Measurements from ENCODE around the gene TRIM62. TPM values are rescaled to one million over a fixed set of nuclear protein-coding genes. Genes with fewer than 3 reads are reported as not detected.

The TRIM62 gene
- total RNA-seq, 2 experiments from 2014 or later: 3.8 to 5.2 TPM

DNA sequence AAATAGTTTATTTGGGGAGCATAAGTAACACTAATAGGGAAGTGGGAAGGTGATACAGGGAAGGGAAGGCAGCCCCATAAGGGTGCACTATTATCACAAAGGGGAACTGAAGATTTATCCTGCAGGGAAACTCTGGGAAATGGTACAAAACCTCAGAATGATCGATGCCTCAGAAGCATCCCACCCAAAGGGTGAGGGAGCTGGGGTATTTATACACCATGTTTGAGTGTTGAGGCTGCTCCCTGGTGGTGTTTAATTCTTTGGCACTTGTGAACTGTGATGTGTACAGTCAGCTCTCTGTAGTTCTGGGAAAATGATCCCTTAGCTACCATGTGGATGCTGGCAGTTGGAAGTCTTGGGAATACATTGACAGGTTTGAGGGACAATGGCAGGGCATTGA lies 5.1 kb upstream of the TRIM62 start:
- no peak for DNase-seq
- Mint-ChIP-seq H3K27me3 (peaks cover 9% of the 10 kb centered on the region), H3K27ac (no peak overlapping the region), H3K4me1 (ENCODE audit: low read depth) (peaks cover 19% of the 10 kb centered on the region), H3K9me3 (no peaks in the 10 kb centered on the region), H3K4me3 (no peak overlapping the region), H3K36me3 (ENCODE audit: low read depth) (no peaks in the 10 kb centered on the region)
- no peak for ATAC-seq
- ChIA-PET POLR2A (no interaction called here), CTCF (no interaction called here)
- TF ChIP-seq, protein P1, sequence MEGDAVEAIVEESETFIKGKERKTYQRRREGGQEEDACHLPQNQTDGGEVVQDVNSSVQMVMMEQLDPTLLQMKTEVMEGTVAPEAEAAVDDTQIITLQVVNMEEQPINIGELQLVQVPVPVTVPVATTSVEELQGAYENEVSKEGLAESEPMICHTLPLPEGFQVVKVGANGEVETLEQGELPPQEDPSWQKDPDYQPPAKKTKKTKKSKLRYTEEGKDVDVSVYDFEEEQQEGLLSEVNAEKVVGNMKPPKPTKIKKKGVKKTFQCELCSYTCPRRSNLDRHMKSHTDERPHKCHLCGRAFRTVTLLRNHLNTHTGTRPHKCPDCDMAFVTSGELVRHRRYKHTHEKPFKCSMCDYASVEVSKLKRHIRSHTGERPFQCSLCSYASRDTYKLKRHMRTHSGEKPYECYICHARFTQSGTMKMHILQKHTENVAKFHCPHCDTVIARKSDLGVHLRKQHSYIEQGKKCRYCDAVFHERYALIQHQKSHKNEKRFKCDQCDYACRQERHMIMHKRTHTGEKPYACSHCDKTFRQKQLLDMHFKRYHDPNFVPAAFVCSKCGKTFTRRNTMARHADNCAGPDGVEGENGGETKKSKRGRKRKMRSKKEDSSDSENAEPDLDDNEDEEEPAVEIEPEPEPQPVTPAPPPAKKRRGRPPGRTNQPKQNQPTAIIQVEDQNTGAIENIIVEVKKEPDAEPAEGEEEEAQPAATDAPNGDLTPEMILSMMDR (IDR thresholded peaks at IDR 0.05): no peak
- intact Hi-C loops (cut with micrococcal nuclease): no loop called here

- ATAC-seq: no peak
- TF ChIP-seq, protein P1 (IDR thresholded peaks at IDR 0.05): no peak
- peaks cover 16% of the 10 kb centered on the region for H3K4me1 Mint-ChIP-seq (ENCODE audit: low read depth)
- intact Hi-C loops (cut with micrococcal nuclease): no loop called here
- H3K27ac Mint-ChIP-seq: no peak overlapping the region
- H3K27me3 Mint-ChIP-seq: peaks cover 9% of the 10 kb centered on the region
- no peak for DNase-seq
- no peaks in the 10 kb centered on the region for H3K9me3 Mint-ChIP-seq
- no peaks in the 10 kb centered on the region for H3K36me3 Mint-ChIP-seq (ENCODE audit: low read depth)
- ChIA-PET CTCF (no interaction called here), POLR2A (interaction anchor here (1.2 kb wide), 1 partner anchor 13 kb away, joined by 3 read pairs; no protein-coding TSS in a partner anchor)
- no peak overlapping the region for H3K4me3 Mint-ChIP-seq
Measured at GRCh38 chr1:33185541-33185940, 3.7 kb upstream of the TRIM62 start.

- POLR2A ChIA-PET: interaction anchor here (0.9 to 1.9 kb wide), 2 partner anchors 48 to 56 kb away, joined by 3 to 6 read pairs; no protein-coding TSS in a partner anchor
- H3K4me3 Mint-ChIP-seq: no peak overlapping the region
- ATAC-seq (no peak), DNase-seq (no peak)
- H3K27me3 Mint-ChIP-seq: peaks cover 9% of the 10 kb centered on the region
- no peak overlapping the region for H3K27ac Mint-ChIP-seq
- TF ChIP-seq, protein P1 (IDR thresholded peaks at IDR 0.05): no peak
- H3K36me3 Mint-ChIP-seq (ENCODE audit: low read depth): no peaks in the 10 kb centered on the region
- CTCF ChIA-PET: no interaction called here
- H3K4me1 Mint-ChIP-seq (ENCODE audit: low read depth): peaks cover 21% of the 10 kb centered on the region
- intact Hi-C loops (cut with micrococcal nuclease): no loop called here
- no peaks in the 10 kb centered on the region for H3K9me3 Mint-ChIP-seq
Measured at GRCh38 chr1:33183306-33183705, 1.5 kb upstream of the TRIM62 start.

DNA sequence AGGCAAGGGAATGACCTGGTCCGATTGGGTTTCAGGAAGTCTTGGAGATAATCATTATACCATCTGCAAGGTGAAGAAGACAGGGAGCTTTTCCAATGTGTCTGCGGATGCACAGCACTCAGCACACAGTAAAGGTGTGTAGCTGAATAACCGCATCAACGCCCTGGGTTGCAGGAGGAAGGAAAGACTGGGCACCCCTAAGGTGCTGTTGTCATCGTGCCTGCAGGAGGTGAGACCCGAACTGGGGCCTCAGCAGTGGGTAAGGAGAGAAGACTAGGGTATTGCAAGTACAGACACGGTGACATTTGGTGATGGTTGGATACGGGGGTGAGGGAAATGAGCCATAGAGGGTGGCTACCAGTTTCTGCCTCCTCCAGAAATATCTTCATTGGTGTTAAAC lies 1.1 kb upstream of the TRIM62 start:
- DNase-seq (no peak), ATAC-seq (no peak)
- H3K9me3 Mint-ChIP-seq: no peaks in the 10 kb centered on the region
- H3K27ac Mint-ChIP-seq: no peak overlapping the region
- H3K4me1 Mint-ChIP-seq (ENCODE audit: low read depth): peaks cover 21% of the 10 kb centered on the region
- H3K4me3 Mint-ChIP-seq: no peak overlapping the region
- POLR2A ChIA-PET: interaction anchor here (0.9 to 1.9 kb wide), 2 partner anchors 48 to 56 kb away, joined by 3 to 6 read pairs; no protein-coding TSS in a partner anchor
- TF ChIP-seq, protein P1 (IDR thresholded peaks at IDR 0.05): no peak
- no peaks in the 10 kb centered on the region for H3K36me3 Mint-ChIP-seq (ENCODE audit: low read depth)
- CTCF ChIA-PET: interaction anchor here (1.6 kb wide), 1 partner anchor 17 kb away, joined by 4 read pairs; no protein-coding TSS in a partner anchor
- intact Hi-C loops (cut with micrococcal nuclease): no loop called here
- peaks cover 9% of the 10 kb centered on the region for H3K27me3 Mint-ChIP-seq

DNA sequence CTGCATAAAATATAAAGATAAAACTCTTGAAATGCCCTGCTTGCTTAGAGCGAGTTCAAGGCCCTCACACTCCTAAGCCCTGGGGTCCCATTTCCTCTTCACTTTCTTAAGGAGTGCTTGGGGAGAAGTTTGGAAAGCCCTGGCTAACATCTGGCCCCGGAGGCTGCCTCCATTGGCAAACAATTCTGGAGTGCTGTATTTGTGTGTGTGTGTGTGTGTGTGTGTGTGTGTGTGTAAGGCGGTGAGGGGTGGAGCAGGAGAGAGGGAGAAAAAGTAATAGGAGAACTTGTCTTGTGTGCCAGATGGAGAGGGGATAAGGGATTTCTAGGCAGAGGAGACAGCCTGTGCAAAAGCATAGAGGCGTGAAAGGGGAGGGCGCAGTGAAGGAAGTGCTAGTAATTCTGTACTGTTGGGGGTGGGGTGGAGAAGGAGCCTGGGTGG lies 578 bp upstream of the TRIM62 start:
- no peak for DNase-seq
- Mint-ChIP-seq H3K27me3 (peaks cover 9% of the 10 kb centered on the region), H3K36me3 (ENCODE audit: low read depth) (no peaks in the 10 kb centered on the region), H3K4me1 (ENCODE audit: low read depth) (peaks cover 21% of the 10 kb centered on the region), H3K9me3 (no peaks in the 10 kb centered on the region), H3K27ac (no peak overlapping the region), H3K4me3 (peak overlapping the region; percentile 82)
- ChIA-PET POLR2A (interaction anchor here (0.6 to 1.9 kb wide), 4 partner anchors 47 to 334 kb away, joined by 3 to 6 read pairs (median 3); no protein-coding TSS in a partner anchor), CTCF (interaction anchor here (0.9 to 2.2 kb wide), 5 partner anchors 16 to 288 kb away, joined by 3 to 11 read pairs (median 4); no protein-coding TSS in a partner anchor)
- ATAC-seq: no peak
- TF ChIP-seq, protein P1 (IDR thresholded peaks at IDR 0.05): no peak
- intact Hi-C loops (cut with micrococcal nuclease): no loop called here

Data from activated CD8-positive, alpha-beta T cell treated with anti-CD3 and anti-CD28 coated beads for 36 hours (primary cell).